DMS 273 (cell line): ENCODE data around the gene FUNDC2.

Experiments used
- DNase-seq: peaks from one replicate; lab custom pipeline; 2025; ENCODE audit not compliant: unreplicated experiment; lab: John Stamatoyannopoulos, UW

The FUNDC2 gene

GRCh38 chrX:155068165-155068564, 41.5 kb downstream of the FUNDC2 start:
- no peak for DNase-seq

- DNase-seq, result no peak
These were observed 42.8 kb downstream of the FUNDC2 start for GRCh38 chrX:155069414-155069813.

GRCh38 chrX:155070038-155070437, 43.4 kb downstream of the FUNDC2 start:
- peak; percentile 44 for DNase-seq

- DNase-seq, result no peak
These were observed 44.0 kb downstream of the FUNDC2 start for GRCh38 chrX:155070663-155070974.

GRCh38 chrX:155070975-155071693, 44.5 kb downstream of the FUNDC2 start, which contains the start of the genes BRCC3, CMC4 and MTCP1:
BRCC3 (plus strand) TSS chrX:155071508; CDS start chrX:155071528, 20 bp downstream.
CMC4 (minus strand) TSS chrX:155071136; CDS start chrX:155064023, 7,113 bp downstream.
MTCP1 (minus strand) TSS chrX:155071136; CDS start chrX:155066010, 5,126 bp downstream.
- DNase-seq, result peak; percentile 97

- peak; percentile 63 for DNase-seq
These were observed 45.1 kb downstream of the FUNDC2 start for GRCh38 chrX:155071694-155072280.

GRCh38 chrX:155086202-155086840, 59.7 kb downstream of the FUNDC2 start:
- peak; percentile 78 for DNase-seq

- DNase-seq, result no peak
These were observed 60.5 kb downstream of the FUNDC2 start for GRCh38 chrX:155086961-155087735.

- peak; percentile 69 for DNase-seq
These were observed 67.9 kb downstream of the FUNDC2 start for GRCh38 chrX:155094468-155095061.

GRCh38 chrX:155105919-155106318, 79.3 kb downstream of the FUNDC2 start:
- no peak for DNase-seq

GRCh38 chrX:155108427-155108826, 81.8 kb downstream of the FUNDC2 start:
- no peak for DNase-seq
